ENCODE data around the gene GRAMD4. TPM values are rescaled to one million over a fixed set of nuclear protein-coding genes. Genes with fewer than 3 reads are reported as not detected.

Gene GRAMD4
- polyA plus RNA-seq, 2 of the 4 experiments (the other 2 are of a cell fraction), result 7.7 to 13.1 TPM

DNA sequence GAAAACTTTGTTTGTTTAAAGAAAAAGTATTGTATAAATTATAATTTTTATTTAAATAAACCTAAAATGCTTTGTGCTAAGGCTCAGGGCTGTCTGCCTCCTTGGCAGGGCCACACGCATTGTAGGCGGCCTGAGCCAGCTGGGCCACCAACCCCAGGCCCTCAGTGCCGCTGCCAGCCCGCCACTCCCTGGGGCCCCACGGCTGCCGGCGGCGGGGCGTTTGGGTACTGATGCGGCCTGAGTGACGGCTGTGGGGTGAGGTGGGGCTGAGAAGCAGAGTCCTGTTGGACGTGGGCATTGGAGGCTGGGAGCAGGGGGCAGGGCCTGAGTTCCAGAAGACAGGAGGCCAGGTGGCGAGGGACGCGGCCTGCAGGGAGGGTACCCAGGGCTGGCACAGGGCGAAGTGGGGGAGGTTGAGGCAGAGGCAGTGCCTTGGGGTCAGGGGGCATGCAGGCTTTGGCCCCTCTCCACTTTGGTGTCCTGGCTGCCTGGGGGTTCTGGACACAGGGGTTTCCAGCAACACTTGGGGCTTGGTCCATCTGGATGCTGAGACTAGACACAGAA, 59.6 kb downstream of the GRAMD4 start:
- ATAC-seq (no peak), DNase-seq (ENCODE audit: low read depth in 1 of 2, low spot score in 1 of 2) (no peak), FAIRE-seq (no peak)
- Histone ChIP-seq H3K4me2 (no peak overlapping the region), H3K4me1 (no peaks in the 10 kb centered on the region), H3K9me3 (no peaks in the 10 kb centered on the region), H3K4me3 (no peak overlapping the region), H3K27ac (no peak overlapping the region)
- ChIA-PET CTCF (no interaction called here), POLR2A (no interaction called here)
- WGBS (ENCODE audit: missing lambda C conversion rate), result 92% methylated on average over 16 of the region's 16 CpGs
- no peak for TF ChIP-seq HOXA7 (CRISPR knock-in tag; IDR thresholded peaks at IDR 0.05)
- no peak for TF ChIP-seq JUNB (IDR thresholded peaks at IDR 0.05)
- no peak for TF ChIP-seq EHF (CRISPR knock-in tag; IDR thresholded peaks at IDR 0.05)
- no peak for TF ChIP-seq ZFP36 (IDR thresholded peaks at IDR 0.05; ENCODE audit: borderline replicate concordance, partially characterized antibody)
- no peak for TF ChIP-seq KDM1A (IDR thresholded peaks at IDR 0.05; ENCODE audit: low read depth)
- TF ChIP-seq MYC (IDR thresholded peaks at IDR 0.05; ENCODE audit: borderline replicate concordance, low read length), result no peak
- TF ChIP-seq, protein P1, sequence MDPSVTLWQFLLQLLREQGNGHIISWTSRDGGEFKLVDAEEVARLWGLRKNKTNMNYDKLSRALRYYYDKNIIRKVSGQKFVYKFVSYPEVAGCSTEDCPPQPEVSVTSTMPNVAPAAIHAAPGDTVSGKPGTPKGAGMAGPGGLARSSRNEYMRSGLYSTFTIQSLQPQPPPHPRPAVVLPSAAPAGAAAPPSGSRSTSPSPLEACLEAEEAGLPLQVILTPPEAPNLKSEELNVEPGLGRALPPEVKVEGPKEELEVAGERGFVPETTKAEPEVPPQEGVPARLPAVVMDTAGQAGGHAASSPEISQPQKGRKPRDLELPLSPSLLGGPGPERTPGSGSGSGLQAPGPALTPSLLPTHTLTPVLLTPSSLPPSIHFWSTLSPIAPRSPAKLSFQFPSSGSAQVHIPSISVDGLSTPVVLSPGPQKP (IDR thresholded peaks at IDR 0.05; ENCODE audit: low read depth, low read length), result no peak

DNA sequence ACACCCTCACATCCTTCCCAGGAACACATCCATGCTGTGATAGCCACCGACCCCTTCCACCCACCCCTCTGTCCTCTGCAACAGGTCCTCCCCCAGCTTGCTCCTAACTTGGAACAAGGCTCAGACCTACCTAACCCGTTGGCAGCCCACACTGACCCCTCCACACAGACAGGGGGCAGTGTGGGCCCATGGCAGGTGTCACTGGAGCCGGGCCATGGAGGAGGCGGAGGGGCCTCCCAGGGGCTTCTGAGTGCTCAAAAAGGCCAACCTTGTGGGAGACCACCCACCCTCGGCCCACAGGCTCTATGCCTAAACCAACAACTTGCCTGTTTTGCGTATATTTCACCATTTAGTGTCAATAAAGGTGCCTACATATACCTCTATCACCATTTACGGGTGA, 60.8 kb downstream of the GRAMD4 start:
- no peak for FAIRE-seq
- peak; percentile 61 to 76; a peak in 4 of 6 replicates for ATAC-seq
- H3K9me3 ChIP-seq, result no peaks in the 10 kb centered on the region
- H3K4me3 ChIP-seq, result no peak overlapping the region
- H3K27ac ChIP-seq, result no peak overlapping the region
- ChIA-PET CTCF (interaction anchor here (0.9 to 2.4 kb wide), 3 partner anchors 16 to 117 kb away, joined by 3 to 6 read pairs (median 4); no protein-coding TSS in a partner anchor), POLR2A (no interaction called here)
- H3K4me1 ChIP-seq, result no peaks in the 10 kb centered on the region
- DNase-seq (ENCODE audit: low read depth in 1 of 2, low spot score in 1 of 2), result peak; percentile 22 to 36
- TF ChIP-seq JUNB (IDR thresholded peaks at IDR 0.05) (no peak), ESRRA (IDR thresholded peaks at IDR 0.05; ENCODE audit: borderline replicate concordance, low read length) (no peak)
- no peak overlapping the region for H3K4me2 ChIP-seq
- WGBS (ENCODE audit: missing lambda C conversion rate), result 87% methylated on average over 5 of the region's 7 CpGs

DNA sequence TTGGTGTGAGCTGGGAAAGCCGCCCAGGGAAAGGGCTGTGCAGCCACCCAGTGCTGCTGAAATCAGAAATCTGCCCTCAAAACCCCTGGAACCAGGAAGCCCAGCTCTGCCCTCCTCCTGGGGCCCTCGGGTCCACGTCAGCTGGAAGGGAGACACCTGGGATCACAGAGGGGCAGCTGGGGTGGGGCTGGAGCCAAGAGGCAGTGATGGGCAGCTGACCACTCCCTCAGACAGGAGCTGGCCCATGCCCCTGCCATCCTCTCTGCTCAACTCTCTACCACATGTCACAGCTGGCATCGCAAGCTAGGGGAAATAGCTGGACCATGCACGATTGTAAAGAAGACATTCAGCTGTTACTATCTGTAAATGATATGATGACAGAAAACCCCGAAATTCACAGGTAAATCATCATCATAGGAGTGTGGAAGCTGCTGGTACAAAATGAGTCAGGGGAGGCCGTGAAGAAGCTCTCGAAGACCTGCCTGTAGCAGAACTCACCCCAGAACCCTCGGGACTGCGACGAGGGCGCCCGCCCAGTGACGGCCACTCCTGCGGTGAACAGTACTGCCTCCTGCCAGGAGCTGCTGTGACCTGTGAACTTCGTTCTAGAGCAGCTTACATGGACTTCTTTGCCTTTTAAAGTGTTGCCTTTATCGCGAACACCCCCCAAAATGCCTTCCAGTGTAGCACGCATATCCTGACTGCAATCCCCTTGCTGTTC, 62.0 kb downstream of the GRAMD4 start:
- Histone ChIP-seq H3K4me1 (no peaks in the 10 kb centered on the region), H3K27ac (no peak overlapping the region), H3K4me3 (no peak overlapping the region), H3K9me3 (no peaks in the 10 kb centered on the region), H3K4me2 (no peak overlapping the region)
- ATAC-seq (peak in 1 of 2 experiments; percentile 15; a peak in 1 of 6 replicates), FAIRE-seq (no peak), DNase-seq (ENCODE audit: low read depth in 1 of 2, low spot score in 1 of 2) (no peak)
- WGBS (ENCODE audit: missing lambda C conversion rate), result 83% methylated on average over 17 of the region's 19 CpGs
- TF ChIP-seq RFX5 (IDR thresholded peaks at IDR 0.05) (no peak), HEYL (CRISPR knock-in tag; IDR thresholded peaks at IDR 0.05) (no peak), ZC3H11A (IDR thresholded peaks at IDR 0.05) (no peak), MAZ (IDR thresholded peaks at IDR 0.05; ENCODE audit: borderline replicate concordance, low read depth, low read length) (no peak), HDAC2 (IDR thresholded peaks at IDR 0.05) (no peak), TP53 (CRISPR knock-in tag; IDR thresholded peaks at IDR 0.05) (no peak), EHF (CRISPR knock-in tag; IDR thresholded peaks at IDR 0.05) (no peak), GATA3 (IDR thresholded peaks at IDR 0.05; ENCODE audit: borderline replicate concordance) (no peak), EHMT2 (IDR thresholded peaks at IDR 0.05; ENCODE audit: low read depth) (no peak), POLR2AphosphoS2 (conservative IDR thresholded peaks at IDR 0.05; ENCODE audit: low read length) (no peak), MAFK (IDR thresholded peaks at IDR 0.05; ENCODE audit: partially characterized antibody) (no peak)
- TF ChIP-seq, protein P2, sequence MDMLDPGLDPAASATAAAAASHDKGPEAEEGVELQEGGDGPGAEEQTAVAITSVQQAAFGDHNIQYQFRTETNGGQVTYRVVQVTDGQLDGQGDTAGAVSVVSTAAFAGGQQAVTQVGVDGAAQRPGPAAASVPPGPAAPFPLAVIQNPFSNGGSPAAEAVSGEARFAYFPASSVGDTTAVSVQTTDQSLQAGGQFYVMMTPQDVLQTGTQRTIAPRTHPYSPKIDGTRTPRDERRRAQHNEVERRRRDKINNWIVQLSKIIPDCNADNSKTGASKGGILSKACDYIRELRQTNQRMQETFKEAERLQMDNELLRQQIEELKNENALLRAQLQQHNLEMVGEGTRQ (IDR thresholded peaks at IDR 0.05), result no peak
- CTCF ChIA-PET, result interaction anchor here (0.5 to 2.4 kb wide), 5 partner anchors 12 to 118 kb away, joined by 3 to 6 read pairs (median 3); no protein-coding TSS in a partner anchor
- POLR2A ChIA-PET, result interaction anchor here (0.6 kb wide), 1 partner anchor 40 kb away, joined by 4 read pairs; no protein-coding TSS in a partner anchor
